Epithelial cell of proximal tubule (primary cell): ENCODE data around the gene RASSF5. TPM values are rescaled to one million over a fixed set of nuclear protein-coding genes. Genes with fewer than 3 reads are reported as not detected.
A peak's percentile ranks its signal among the peaks of the same experiment; 100 is the strongest.

Experiments
- DNase-seq: peaks from one replicate; pipeline ENCODE4 v3.0.0-alpha.2; 2011; ENCODE audit warnings: low read depth
- H3K4me3 ChIP-seq: 2 replicates; pipeline ENCODE4 v1.5.1; 2011; ENCODE audit warnings: low read depth, mild to moderate bottlenecking, low read length
- total RNA-seq: library from RNA; depleted of rRNA; stranded (reverse); fragments of >200 nt; gene quantifications from 2 replicates; pipeline ENCODE4 v1.2.3, GENCODE V29; 2015
- TF ChIP-seq, protein P1 (sequence below): conservative IDR thresholded peaks from 2 replicates; pipeline ENCODE4 v1.5.1; 2012; ENCODE audit warnings: low read depth, mild to moderate bottlenecking, low read length

Gene RASSF5
- total RNA-seq, 1 donor from 2014 or later, result 4.7 TPM

DNA sequence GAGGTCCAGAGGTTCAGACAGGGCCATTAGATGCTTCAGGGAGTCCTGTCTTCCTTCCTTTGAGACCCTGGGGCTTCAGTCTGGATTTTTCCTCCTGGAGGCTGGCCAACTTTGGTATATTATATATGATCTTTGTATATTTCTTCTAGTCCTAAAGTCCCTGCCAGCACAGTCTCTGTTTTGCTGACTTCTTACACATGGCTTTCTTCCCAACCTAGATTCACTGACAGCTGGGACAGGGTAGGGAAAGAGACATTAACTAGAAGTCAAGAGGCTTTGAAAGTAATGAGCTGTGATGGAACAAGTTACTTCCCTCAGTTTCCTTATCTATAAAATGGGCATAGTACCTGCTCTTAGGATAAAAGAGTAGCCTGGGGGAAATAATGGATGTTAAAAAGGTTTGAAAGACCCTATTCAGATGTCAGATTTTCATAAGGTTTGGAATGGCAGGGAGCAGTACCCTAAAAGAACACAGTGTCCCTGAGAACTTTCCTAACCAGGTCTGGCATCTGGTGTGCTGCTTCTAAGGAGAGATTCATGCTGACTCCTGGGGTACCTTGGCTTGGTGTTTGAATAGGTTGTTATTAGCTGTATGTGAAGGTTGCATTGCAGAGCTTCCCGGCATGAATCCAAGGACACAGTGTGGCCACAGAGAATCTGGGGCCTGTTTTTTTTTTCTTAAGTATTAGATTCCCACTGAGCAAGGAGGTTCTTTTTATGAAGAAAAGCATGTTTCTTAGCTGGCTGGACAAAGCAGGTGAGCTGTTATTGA lies 47.6 kb downstream of the RASSF5 start:
- no peak for DNase-seq
- TF ChIP-seq, protein P1, sequence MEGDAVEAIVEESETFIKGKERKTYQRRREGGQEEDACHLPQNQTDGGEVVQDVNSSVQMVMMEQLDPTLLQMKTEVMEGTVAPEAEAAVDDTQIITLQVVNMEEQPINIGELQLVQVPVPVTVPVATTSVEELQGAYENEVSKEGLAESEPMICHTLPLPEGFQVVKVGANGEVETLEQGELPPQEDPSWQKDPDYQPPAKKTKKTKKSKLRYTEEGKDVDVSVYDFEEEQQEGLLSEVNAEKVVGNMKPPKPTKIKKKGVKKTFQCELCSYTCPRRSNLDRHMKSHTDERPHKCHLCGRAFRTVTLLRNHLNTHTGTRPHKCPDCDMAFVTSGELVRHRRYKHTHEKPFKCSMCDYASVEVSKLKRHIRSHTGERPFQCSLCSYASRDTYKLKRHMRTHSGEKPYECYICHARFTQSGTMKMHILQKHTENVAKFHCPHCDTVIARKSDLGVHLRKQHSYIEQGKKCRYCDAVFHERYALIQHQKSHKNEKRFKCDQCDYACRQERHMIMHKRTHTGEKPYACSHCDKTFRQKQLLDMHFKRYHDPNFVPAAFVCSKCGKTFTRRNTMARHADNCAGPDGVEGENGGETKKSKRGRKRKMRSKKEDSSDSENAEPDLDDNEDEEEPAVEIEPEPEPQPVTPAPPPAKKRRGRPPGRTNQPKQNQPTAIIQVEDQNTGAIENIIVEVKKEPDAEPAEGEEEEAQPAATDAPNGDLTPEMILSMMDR, result no peak
- H3K4me3 ChIP-seq, result no peak overlapping the region

DNA sequence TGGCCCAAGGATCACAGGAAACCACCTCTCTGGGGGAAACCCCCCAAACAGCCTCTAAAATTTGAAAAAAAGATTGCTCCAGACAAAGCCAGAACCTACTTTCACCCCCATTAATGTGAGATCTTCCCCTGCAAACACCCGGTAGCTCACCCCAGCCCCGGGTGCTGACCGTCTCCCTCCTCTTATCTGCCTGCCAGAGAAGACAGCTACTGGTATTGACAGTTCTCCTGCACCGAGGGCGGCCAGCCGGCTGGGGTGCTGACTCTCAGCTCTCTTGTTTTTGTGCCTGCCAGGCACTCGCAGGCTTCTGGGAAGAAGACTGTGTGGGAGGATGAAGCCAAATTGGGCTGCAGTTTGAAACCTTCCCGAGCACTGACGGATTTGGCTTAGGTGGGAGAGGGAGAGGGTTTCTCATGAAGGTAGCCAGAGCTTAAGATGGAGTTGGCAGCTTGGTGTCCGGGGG lies 48.2 kb downstream of the RASSF5 start:
- no peak overlapping the region for H3K4me3 ChIP-seq
- no peak for DNase-seq
- TF ChIP-seq, protein P1, result no peak

DNA sequence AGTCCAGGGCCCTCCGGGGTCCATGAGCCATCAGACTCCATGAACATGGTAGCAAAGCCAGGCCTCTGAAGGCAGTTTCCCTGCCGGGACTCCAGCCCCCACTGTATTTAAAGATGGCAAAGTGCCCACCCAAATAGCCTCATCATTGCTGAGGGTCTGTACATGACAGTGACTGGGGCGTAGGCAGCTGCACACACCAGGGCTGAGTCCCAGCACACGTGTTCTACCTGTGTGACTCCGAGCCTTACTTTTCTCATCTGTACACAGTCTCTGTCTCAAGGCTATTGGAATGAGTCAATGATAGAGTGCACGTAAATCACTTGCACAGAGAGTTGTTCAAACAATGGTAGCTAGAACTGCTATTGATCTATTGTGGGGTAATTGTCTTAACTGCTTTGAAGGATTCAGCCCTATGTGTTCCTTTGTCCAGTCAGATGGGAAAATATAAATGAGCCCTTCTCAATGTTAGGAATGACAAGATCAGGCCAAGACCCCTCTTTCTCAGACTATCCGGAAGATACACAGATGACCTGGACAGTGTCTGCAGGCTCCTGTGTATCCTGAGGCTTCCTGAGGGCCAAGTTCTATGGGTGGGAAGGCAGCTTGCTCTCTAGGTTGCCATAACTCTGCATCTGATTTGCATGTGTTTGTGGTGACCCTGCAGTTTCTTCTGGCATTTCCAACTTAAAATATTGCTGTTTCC lies 48.9 kb downstream of the RASSF5 start:
- no peak overlapping the region for H3K4me3 ChIP-seq
- TF ChIP-seq, protein P1, result no peak
- DNase-seq, result no peak

DNA sequence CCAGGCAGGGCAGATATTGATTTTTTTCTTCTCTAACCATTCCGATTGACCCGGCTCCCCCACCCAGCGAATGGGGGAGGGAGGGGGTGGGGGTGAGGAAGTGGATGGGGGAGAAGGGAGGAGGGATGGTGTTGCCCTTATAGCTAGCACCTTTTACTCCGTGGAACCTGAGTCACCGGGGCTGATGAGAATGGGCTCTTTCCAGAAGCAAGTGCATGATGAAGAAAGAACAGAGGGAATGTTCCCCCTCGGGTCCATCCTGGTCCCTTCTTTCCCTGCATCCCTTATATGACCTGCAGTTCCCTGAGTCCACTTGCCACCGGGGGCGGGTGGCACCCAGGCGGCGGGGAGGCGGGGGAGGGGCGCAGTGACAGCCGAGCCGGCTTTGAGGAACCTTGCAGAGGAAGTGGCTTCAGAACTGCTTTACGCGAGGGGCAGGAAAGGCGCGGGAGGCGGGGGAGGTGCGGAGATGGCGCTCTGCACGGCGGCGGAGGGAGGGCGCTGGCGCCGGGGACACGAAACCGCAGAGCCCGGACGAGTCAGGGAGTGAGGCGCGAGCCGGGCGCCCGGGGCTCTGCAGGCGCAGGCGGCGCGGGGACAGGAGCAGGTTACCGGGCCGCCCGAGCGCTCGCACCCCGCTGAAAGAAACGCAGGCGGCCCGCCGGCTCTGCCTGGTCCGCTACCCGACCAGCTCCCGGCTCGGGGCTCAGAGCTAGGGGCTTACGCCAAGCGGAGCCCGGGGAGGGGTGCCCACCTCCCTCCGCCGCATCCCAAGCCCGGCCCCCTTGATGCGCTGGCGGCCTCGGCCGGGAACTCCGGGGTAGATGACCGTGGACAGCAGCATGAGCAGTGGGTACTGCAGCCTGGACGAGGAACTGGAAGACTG lies 49.7 kb downstream of the RASSF5 start:
- TF ChIP-seq, protein P1, result no peak
- DNase-seq, result no peak
- H3K4me3 ChIP-seq, result peak overlapping the region; percentile 55

DNA sequence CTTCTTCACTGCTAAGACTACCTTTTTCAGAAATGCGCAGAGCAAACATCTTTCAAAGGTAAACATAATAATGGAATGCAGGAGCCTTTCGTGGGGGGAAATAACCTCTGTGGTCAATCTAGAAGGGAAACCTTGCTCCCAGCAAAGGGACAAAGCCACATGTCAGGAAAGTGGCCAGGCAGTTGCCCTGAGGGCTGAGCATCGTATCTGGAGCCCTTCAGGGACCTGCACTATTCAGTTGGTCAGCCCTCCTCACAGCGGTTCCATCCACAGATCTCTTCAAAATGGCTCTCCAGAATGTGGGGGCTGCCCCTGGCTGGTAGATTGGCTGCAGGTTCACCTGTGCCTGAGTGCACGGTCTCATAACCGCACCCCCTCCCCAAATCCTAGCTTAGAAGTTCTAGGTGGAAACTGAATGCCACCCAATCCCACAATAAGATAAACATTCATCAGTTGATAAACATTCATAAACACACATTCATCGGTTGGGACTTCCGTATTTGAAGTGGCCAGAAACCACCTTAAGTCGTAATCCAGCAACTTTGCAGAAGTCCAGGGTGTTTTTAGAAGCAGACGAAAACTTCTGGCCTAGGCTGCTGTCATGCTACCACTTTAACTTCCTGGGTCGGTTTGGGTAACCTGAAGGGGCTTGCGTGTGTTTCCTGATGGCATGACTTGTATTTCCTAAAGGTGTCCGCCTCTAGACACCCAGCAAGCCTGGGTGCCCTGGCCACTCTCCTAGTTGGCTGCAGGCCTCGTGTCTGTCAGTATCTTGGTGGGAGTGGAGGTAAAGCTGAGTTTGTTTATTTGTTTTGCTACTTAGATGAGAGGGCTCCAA lies 50.5 kb downstream of the RASSF5 start:
- DNase-seq, result no peak
- TF ChIP-seq, protein P1, result no peak
- H3K4me3 ChIP-seq, result peak overlapping the region; percentile 55
